H1 (cell line): ENCODE measurements around the gene NEDD9. TPM values are rescaled to one million over a fixed set of nuclear protein-coding genes. Genes with fewer than 3 reads are reported as not detected.

ENCODE experiments used
- ATF2 ChIP-seq: IDR thresholded peaks from 2 replicates; pipeline ENCODE4 v1.6.1; 2012; ENCODE audit warnings: low read length, inconsistent platforms
- CBX8 ChIP-seq: fragments of 300-800, 300-1000 bp; sonication (generic); IDR thresholded peaks from 2 replicates; pipeline ENCODE4 v1.7.1; 2016; ENCODE audit warnings: low read depth, low read length, borderline replicate concordance
- EP300 ChIP-seq, 2 experiments: IDR thresholded peaks; 1 replicate in 1 of 2; 2 replicates in 1 of 2; pipeline ENCODE4 v1.6.1; 2011 to 2012; ENCODE audit warnings: low read depth in 2 of 2, low read length in 2 of 2, mild to moderate bottlenecking in 2 of 2, borderline replicate concordance in 1 of 2, inconsistent platforms in 1 of 2, moderate library complexity in 1 of 2
- RAD21 ChIP-seq, 2 experiments: IDR thresholded peaks in 1 of 2; conservative IDR thresholded peaks in 1 of 2; 2 replicates each; pipeline ENCODE4 v1.6.1; 2011; ENCODE audit warnings: low read depth in 2 of 2, low read length in 2 of 2, improper control_type of control experiment in 1 of 2, inconsistent platforms in 1 of 2, mild to moderate bottlenecking in 1 of 2, moderate library complexity in 1 of 2
- SP1 ChIP-seq: IDR thresholded peaks from 2 replicates; pipeline ENCODE4 v1.6.1; 2011; ENCODE audit warnings: low read depth, low read length
- ZNF274 ChIP-seq: IDR thresholded peaks from 2 replicates; pipeline ENCODE4 v1.7.0; 2012; ENCODE audit warnings: low read length, borderline replicate concordance; ENCODE audit errors: extremely low read depth
- polyA plus RNA-seq, 7 experiments: library from polyadenylated mRNA; depleted of rRNA in 3 of 7; stranded (reverse) in 5 of 7; unstranded in 2 of 7; fragments of >200 nt in 5 of 7; fragments of 200-250 nt in 2 of 7; gene quantifications; 1 replicate in 5 of 7; 2 replicates in 1 of 7; 4 replicates in 1 of 7; pipeline versions ENCODE4 v1.2.1 to v1.2.3, GENCODE V29; 2011 to 2013; ENCODE audit warnings: missing spikeins in 2 of 7, mixed read lengths in 2 of 7
- total RNA-seq: library from RNA; stranded (reverse); fragmentation: NEBNext Ultra II Directional; extraction: Animal tissue kit (Norgen Biotek cat#: 25700); gene quantifications from 2 replicates; pipeline ENCODE4 v1.2.1, GENCODE V29; 2021

NEDD9 gene
- total and polyA plus RNA-seq, 2 of the 8 experiments (the other 6 are each of a cell fraction or from before 2014, with no cell fraction given), result 3.6 to 12.0 TPM

- no peak for TF ChIP-seq CBX8
- no peak for TF ChIP-seq SP1
- TF ChIP-seq ZNF274, result no peak
- no peak for TF ChIP-seq ATF2
- TF ChIP-seq RAD21 (IDR thresholded peaks at IDR 0.05 in 1 of 2, conservative IDR thresholded peaks at IDR 0.05 in 1 of 2; ENCODE audit: low read depth in 2 of 2, low read length in 2 of 2), result no peak
- TF ChIP-seq EP300 (IDR thresholded peaks at IDR 0.05; ENCODE audit: borderline replicate concordance in 1 of 2, low read depth in 2 of 2, low read length in 2 of 2), result no peak
- TF ChIP-seq, all 59 proteins: peak for 0
Measured at GRCh38 chr6:11210386-11211138, 21.9 kb downstream of the NEDD9 start (continued).
